Psoas muscle (tissue), 8 donors: Measurements from ENCODE around the gene GSTO2. TPM values are rescaled to one million over a fixed set of nuclear protein-coding genes. Genes with fewer than 3 reads are reported as not detected.

ENCODE experiments used
- ATAC-seq, 4 donors: fragments of 200-7000 bp; cut with Tn5 transposase; one replicate each; pipeline ENCODE4 v1.9.1; 2020; ENCODE audit warnings: moderate library complexity in 3 of 4, mild to moderate bottlenecking in 2 of 4
- DNase-seq, 2 donors: peaks; one replicate each; pipeline ENCODE4 v3.0.0-alpha.2; 2020
- H3K27ac ChIP-seq: fragments of 200-600 bp; one replicate; pipeline ENCODE4 v1.8.0; 2022
- H3K27me3 ChIP-seq, 3 donors: fragments of 200-600 bp in 1 of 3; one replicate each; pipeline versions ENCODE4 v1.6.1 to v1.8.0; 2013 to 2022; ENCODE audit warnings: low read length in 2 of 3, mild to moderate bottlenecking in 2 of 3, moderate library complexity in 1 of 3; ENCODE audit not compliant: insufficient read depth in 3 of 3
- H3K36me3 ChIP-seq, 2 donors: fragments of 200-600 bp in 1 of 2; one replicate each; pipeline versions ENCODE4 v1.6.1 to v1.8.0; 2013 to 2022; ENCODE audit warnings: low read depth in 1 of 2, mild to moderate bottlenecking in 1 of 2, moderate library complexity in 1 of 2; ENCODE audit not compliant: insufficient read depth in 1 of 2
- H3K4me1 ChIP-seq: fragments of 200-600 bp; one replicate; pipeline ENCODE4 v1.8.0; 2022
- H3K4me3 ChIP-seq: fragments of 200-600 bp; one replicate; pipeline ENCODE4 v1.8.0; 2022; ENCODE audit warnings: mild to moderate bottlenecking
- H3K9me3 ChIP-seq: fragments of 200-600 bp; one replicate; pipeline ENCODE4 v1.8.0; 2022
- whole genome bisulfite sequencing, 3 donors: extraction: QIAGEN DNeasy Blood & Tissue Kit; methylation state at CpG; one replicate each; pipeline versions ENCODE4 v1.1.6 to v1.1.7; 2013; 5-methylcytosine and 5-hydroxymethylcytosine counted together
- intact Hi-C, 2 donors: fragments of 100-400 bp; cut with DNase I; formaldehyde crosslinking; loops; one replicate each; pipeline versions ENCODE4 v1.11.0 to v1.14.2; 2022
- polyA plus RNA-seq, 3 donors: library from polyadenylated mRNA; stranded (reverse); fragments of 200-250 nt; gene quantifications; one replicate each; pipeline ENCODE4 v1.2.3, GENCODE V29; 2013
- total RNA-seq, 4 donors: library from RNA; stranded (reverse); fragmentation: NEBNext Ultra II Directional in 2 of 4; extraction: Animal tissue kit (Norgen Biotek cat#: 25700) in 2 of 4; gene quantifications; one replicate each; pipeline versions ENCODE4 v1.2.1 to v1.2.4, GENCODE V29; 2021 to 2023
- TF ChIP-seq, protein P1 (sequence below): fragments of 200-600 bp; IDR thresholded peaks from one replicate; pipeline ENCODE4 v1.8.0; 2022; ENCODE audit warnings: antibody characterized with exemption
- donor health status: healthy with polysubstance abuse.
- donor health status: DM: no; HTN: no; CAD: no; lungs with moderate emphysema.
- donor health status: Bipolar disorder and iron deficiency.
- donor health status: healthy.
- donor health status: DM: yes; HTN: yes; CAD: no.
- donor health status: DM: no; HTN: no; CAD: no.
- donor health status: DM: no; HTN: no; CAD: no.
- donor health status: DM: yes; HTN: yes; CAD: no.

GSTO2 gene
- total and polyA plus RNA-seq, 7 donors, result 0.23 to 4.6 (median 1.4) TPM

DNA sequence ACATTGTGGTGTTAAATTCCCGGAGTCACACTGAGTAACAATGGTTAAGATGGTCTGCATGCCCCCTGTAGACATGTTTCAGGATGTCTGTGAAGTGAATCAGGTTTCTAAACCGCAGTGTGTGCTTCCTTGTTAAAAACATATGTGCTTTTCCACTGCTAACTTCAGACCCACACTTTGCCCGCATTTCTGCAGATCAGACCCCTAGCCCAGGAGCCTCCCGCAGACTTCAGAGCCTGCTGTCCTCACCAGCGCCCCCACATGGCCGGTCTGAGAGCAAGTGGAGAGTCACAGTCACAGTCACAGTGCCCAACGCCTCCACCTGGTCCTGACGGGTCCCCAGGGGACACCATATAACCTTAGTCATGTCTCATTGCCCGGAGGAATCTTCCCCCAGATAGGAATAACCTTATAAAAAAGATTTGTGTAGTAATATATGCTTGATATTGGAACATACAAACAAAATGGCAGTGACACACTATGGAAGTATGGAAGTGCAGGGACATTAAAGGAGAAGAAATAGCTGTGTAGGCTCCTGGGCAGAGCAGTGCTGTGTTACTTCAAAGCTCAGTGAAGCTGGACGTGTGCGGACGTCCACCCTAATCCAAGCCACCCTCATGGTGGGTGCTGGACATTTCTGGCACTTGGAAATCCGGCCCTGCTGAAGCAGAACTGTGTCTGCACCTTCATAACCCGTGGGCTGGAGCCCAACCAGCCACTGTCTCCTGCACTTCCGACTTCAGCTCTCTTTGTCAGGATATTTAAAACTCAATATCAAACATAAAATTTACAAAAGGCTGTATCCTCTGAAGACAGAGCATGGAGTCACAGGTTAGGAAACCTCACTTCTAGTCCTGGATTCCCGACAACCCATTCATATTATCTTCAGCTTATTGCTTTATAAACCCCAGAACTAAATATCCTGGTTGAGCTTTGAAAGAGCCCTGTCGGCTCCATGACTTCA lies 29.0 kb downstream of the GSTO2 start:
- intact Hi-C loops, result no loop called here
- DNase-seq (no peak), ATAC-seq (no peak)
- TF ChIP-seq, protein P1, sequence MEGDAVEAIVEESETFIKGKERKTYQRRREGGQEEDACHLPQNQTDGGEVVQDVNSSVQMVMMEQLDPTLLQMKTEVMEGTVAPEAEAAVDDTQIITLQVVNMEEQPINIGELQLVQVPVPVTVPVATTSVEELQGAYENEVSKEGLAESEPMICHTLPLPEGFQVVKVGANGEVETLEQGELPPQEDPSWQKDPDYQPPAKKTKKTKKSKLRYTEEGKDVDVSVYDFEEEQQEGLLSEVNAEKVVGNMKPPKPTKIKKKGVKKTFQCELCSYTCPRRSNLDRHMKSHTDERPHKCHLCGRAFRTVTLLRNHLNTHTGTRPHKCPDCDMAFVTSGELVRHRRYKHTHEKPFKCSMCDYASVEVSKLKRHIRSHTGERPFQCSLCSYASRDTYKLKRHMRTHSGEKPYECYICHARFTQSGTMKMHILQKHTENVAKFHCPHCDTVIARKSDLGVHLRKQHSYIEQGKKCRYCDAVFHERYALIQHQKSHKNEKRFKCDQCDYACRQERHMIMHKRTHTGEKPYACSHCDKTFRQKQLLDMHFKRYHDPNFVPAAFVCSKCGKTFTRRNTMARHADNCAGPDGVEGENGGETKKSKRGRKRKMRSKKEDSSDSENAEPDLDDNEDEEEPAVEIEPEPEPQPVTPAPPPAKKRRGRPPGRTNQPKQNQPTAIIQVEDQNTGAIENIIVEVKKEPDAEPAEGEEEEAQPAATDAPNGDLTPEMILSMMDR, result no peak
- Histone ChIP-seq H3K27me3 (no peaks in the 10 kb centered on the region), H3K9me3 (no peaks in the 10 kb centered on the region), H3K36me3 (no peaks in the 10 kb centered on the region), H3K4me3 (no peak overlapping the region), H3K27ac (no peak overlapping the region), H3K4me1 (peaks cover 16% of the 10 kb centered on the region)
- 62 to 65% (median 64%) methylated on average over 17 of the region's 17 CpGs for WGBS, 3 donors

DNA sequence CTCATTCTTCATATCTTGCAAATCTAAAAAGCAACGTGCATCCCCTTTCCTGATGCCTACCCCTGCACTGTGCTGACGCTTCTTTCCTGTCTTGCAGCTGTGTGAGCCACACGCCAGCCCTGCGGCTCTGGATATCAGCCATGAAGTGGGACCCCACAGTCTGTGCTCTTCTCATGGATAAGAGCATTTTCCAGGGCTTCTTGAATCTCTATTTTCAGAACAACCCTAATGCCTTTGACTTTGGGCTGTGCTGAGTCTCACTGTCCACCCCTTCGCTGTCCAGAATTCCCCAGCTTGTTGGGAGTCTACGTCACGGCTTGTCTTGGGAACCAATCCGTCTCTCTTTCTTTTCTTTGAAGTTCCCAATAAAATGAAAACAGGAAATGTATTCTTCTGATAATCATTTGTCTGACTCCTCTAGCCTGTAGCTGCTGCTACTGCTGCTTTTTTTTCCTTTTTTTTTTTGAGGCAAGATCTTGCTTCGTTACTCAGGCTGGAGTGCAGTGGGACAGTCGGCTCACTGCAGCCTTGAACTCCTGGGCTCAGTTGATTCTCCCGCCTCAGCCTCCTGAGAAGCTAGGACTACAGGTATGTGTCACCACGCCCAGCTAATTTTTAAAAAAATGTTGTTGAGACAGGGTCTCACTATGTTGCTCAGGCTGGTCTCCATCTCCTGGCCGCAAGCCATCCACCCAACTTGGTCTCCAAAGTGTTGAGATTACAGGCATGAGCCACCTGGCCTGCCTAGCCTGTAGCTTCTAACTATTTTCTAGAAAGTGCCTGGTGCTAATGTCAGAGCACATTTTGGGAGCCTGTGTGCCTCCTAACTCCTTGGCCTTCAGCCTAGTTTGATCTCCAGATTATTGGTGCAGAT lies 30.3 kb downstream of the GSTO2 start:
- H3K4me1 ChIP-seq, result peaks cover 16% of the 10 kb centered on the region
- H3K36me3 ChIP-seq, result no peaks in the 10 kb centered on the region
- TF ChIP-seq, protein P1, result no peak
- no peaks in the 10 kb centered on the region for H3K9me3 ChIP-seq
- intact Hi-C loops, result no loop called here
- no peaks in the 10 kb centered on the region for H3K27me3 ChIP-seq
- no peak for ATAC-seq
- no peak overlapping the region for H3K4me3 ChIP-seq
- DNase-seq, result no peak
- peak overlapping the region; percentile 68 for H3K27ac ChIP-seq
- WGBS, 3 donors, result 62 to 66% (median 66%) methylated on average over 13 of the region's 13 CpGs

DNA sequence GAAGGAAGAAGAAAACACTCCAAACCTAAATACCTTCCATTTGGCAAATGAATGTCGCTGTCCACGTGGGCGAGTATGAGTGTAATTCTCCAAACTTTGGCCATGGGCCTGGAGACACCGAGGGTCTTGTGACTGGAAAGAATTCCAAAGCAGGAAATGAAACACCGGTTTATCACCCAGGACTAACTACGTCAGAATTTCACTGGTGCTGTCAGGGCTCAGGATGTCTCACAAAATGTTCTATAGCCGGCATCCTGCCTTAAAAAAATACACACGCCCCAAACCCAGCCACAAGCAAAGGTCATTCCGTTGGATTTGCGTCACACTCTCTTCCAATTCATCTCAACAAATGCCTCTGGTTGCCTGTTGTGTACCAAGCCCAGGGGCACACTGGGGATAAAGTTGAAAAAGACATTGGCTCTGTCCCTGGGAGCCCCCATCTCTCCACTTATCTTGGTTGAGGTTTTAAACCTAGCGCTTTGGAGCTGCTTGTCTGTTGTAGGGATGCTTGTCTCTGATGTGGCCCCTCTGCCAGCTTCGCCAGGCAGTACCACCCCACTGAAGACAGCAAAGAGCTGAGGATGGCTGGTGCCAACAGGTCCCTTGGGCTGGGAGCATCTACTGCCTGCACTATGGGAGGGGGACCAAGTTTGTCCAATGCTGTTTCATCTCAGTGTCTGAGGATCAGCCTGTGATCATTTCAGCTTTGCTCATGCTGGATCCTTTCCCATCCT lies 31.2 kb downstream of the GSTO2 start:
- Histone ChIP-seq H3K36me3 (no peaks in the 10 kb centered on the region), H3K27ac (peak overlapping the region; percentile 68), H3K4me1 (peaks cover 23% of the 10 kb centered on the region), H3K4me3 (no peak overlapping the region), H3K9me3 (no peaks in the 10 kb centered on the region), H3K27me3 (no peaks in the 10 kb centered on the region)
- TF ChIP-seq, protein P1, result no peak
- ATAC-seq (peak in 3 of 4 donors; percentile 6 to 12 (median 12)), DNase-seq (peak in 1 of 2 donors; percentile 52)
- 28 to 37% (median 31%) methylated on average over 12 of the region's 12 CpGs for WGBS, 3 donors
- intact Hi-C loops, result no loop called here

DNA sequence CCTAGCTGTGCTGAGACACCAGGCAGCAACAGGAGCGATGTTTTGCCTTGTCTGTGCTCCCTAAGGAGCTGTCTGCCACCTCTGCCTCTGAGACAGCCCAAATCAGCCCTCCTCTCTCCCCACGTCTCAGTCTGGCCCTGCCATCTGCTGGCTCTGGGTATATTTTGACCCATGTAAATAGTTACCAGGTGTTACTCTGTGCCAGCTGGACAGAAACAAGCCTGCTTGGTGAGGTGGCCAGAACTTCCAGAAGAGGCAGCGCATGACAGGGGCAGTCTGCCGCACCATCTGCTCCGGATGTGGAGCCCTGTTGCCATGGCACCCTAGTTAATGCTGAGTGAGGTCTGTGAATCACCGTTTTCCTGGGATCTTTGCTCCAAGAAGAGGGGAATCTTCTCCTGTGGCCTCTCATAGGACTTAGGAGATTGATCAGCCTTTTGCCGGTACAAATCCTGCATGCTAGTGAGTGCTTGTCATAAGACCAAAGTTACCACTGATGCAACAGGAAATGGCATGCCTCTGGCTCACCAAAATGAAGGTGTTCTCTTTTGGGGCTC lies 31.8 kb downstream of the GSTO2 start:
- Histone ChIP-seq H3K36me3 (no peaks in the 10 kb centered on the region), H3K27me3 (no peaks in the 10 kb centered on the region), H3K9me3 (no peaks in the 10 kb centered on the region), H3K27ac (peak overlapping the region; percentile 68), H3K4me3 (no peak overlapping the region), H3K4me1 (peaks cover 29% of the 10 kb centered on the region)
- intact Hi-C loops, result no loop called here
- TF ChIP-seq, protein P1, result peak; percentile 7
- WGBS, 3 donors, result 8 to 17% (median 16%) methylated on average over 7 of the region's 7 CpGs
- ATAC-seq (peak; percentile 83 to 88 (median 84)), DNase-seq (peak; percentile 79 to 86)
